Esophagus muscularis mucosa (tissue), 4 donors: Measurements from ENCODE around the gene HAGH.

ENCODE experiments used
- EP300 ChIP-seq: sonication (generic); formaldehyde crosslinking; IDR thresholded peaks from one replicate; pipeline ENCODE4 v1.6.1; 2017; ENCODE audit warnings: antibody characterized with exemption
- POLR2A ChIP-seq: fragments of 450-650 bp; IDR thresholded peaks from one replicate; pipeline ENCODE4 v1.6.1; 2017; ENCODE audit warnings: antibody characterized with exemption, moderate library complexity, mild to moderate bottlenecking, low read depth
- POLR2AphosphoS5 ChIP-seq, 2 donors: sonication (generic); formaldehyde crosslinking; IDR thresholded peaks; one replicate each; pipeline ENCODE4 v1.6.1; 2017; ENCODE audit warnings: antibody characterized with exemption in 2 of 2
- TF ChIP-seq, protein P1 (sequence below), 3 experiments: fragments of 200-600 bp in 2 of 3; fragments of 450-650 bp in 1 of 3; sonication (generic) in 2 of 3; IDR thresholded peaks; one replicate each; pipeline ENCODE4 v1.5.1; 2017 to 2019; ENCODE audit warnings: antibody characterized with exemption in 3 of 3, mild to moderate bottlenecking in 2 of 3, moderate library complexity in 1 of 3

- TF ChIP-seq, protein P1, sequence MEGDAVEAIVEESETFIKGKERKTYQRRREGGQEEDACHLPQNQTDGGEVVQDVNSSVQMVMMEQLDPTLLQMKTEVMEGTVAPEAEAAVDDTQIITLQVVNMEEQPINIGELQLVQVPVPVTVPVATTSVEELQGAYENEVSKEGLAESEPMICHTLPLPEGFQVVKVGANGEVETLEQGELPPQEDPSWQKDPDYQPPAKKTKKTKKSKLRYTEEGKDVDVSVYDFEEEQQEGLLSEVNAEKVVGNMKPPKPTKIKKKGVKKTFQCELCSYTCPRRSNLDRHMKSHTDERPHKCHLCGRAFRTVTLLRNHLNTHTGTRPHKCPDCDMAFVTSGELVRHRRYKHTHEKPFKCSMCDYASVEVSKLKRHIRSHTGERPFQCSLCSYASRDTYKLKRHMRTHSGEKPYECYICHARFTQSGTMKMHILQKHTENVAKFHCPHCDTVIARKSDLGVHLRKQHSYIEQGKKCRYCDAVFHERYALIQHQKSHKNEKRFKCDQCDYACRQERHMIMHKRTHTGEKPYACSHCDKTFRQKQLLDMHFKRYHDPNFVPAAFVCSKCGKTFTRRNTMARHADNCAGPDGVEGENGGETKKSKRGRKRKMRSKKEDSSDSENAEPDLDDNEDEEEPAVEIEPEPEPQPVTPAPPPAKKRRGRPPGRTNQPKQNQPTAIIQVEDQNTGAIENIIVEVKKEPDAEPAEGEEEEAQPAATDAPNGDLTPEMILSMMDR (IDR thresholded peaks at IDR 0.05) = no peak
- TF ChIP-seq POLR2A = no peak
- TF ChIP-seq EP300 = no peak
- TF ChIP-seq POLR2AphosphoS5 (IDR thresholded peaks at IDR 0.05) = no peak
Measured at GRCh38 chr16:1788095-1788707, 38.4 kb downstream of the HAGH start.
